GM19452 (cell line): Measurements from ENCODE around the gene DIPK1A.

ENCODE experiments used
- ATAC-seq: cut with Tn5 transposase; IDR thresholded peaks from one replicate; pipeline ENCODE4 v1.9.1; 2021; ENCODE audit not compliant: unreplicated experiment

Gene DIPK1A

DNA sequence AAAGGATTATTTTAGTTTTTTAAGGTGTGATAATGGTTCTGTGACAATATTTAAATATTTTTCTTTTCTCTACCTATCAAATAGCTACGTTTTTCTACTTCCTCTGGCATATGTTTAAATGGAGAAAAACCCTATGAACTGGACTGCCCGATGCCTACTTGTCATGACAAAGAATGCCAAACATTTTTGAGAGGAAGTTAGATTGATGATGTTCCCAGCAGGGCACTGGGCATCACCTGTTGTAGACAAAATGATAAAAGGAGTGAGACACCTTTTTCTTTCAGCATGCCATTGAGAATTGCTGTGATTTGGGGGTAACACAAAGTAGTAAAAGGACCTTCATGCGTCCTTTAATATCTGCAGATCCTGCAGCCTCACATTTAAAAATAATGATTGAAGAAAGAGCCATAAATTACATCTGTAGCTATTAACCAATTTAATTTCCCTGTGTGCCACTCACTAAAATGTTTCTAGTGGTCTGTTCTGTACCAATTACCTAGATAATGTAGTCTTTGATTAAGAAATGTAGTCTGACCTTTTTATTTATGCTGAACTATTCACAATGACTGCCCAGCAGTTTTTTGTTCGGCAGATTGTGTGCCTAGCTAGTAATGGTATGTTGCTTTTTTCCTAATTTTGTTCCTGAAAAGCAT is 81.8 kb downstream of the DIPK1A start:
- ATAC-seq = no peak

DNA sequence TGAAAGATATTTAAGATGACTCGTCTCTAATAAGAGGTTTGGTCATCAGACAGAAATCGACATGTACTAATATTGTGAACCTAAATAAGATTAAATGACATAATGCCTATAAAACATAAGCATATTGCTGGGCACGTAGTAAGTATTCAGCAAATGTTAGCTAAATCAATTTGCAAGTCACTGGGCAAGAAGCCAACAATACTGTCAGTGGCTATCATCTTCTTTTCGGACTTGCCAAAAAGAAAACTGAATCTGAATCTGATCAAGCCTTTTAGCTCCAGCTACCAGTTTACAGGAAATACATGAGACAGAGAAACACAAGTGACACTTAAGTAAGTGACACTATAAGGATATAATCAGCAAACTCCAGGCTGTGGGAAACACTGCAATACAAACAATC is 83.5 kb downstream of the DIPK1A start:
- ATAC-seq = no peak

DNA sequence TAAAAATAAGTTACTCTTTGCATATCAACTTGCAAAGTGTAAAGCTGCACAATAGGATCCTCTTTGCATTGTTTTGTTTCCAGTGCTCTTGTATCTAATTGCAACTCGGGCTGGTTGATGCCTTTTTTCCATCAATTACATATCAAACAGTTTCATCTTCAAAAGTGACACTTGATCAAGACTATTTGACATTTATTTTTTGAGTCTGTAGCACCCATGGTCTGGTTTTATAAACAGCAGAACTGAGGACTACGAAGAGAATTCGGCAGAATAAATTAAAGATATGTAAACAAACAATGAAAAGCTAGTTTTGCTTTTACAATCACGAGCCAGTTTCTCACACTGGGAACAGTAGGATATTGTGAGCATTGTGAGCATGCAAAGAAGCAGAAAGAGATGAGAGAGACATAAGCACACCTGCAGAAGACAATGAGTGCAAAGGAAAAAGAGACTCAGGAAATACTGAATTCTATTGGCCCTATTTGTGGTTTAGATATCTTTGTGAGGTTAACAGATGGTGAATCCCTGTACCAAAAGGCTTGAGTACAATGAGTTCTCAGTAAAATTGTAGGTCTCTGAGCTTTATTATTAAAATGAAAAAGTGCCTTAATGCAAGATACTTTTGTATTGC is 84.1 kb downstream of the DIPK1A start:
- no peak for ATAC-seq

DNA sequence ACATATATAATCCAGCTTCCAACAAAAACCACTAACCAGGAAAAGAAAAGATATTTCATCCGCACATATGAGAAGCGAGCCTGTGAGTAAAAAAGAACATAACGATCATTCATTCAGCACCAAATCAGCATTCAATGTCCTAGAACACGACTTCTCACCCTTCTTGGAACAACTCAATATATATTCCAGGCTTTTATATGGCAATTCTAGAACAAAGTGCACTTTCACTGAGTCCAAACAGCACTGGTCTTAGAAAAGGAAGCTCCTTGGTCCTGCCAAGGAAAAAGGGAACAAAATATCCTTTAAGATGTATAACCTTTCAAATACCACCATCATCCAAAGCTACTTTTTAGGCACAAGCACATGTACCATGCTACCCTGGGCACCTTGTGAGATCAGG is 84.9 kb downstream of the DIPK1A start:
- ATAC-seq = no peak

DNA sequence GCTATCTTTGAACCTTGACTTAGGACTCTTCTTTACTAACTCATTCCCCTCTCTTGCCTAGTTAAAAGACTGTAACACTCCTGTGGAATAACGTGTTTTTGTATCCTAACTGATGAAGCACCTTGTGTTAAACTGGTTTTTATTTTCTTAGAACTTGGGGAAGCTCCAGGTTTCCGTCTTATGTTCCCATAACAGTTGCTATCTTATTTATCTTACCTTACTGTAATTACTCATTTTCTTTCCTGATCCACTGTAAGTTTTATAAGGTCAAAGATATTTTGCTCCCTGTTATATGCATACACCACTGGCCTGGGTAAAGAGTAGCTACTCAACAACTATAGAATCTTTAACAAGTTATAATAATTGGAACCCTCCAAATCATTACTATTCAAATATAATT is 86.3 kb downstream of the DIPK1A start:
- ATAC-seq = no peak

DNA sequence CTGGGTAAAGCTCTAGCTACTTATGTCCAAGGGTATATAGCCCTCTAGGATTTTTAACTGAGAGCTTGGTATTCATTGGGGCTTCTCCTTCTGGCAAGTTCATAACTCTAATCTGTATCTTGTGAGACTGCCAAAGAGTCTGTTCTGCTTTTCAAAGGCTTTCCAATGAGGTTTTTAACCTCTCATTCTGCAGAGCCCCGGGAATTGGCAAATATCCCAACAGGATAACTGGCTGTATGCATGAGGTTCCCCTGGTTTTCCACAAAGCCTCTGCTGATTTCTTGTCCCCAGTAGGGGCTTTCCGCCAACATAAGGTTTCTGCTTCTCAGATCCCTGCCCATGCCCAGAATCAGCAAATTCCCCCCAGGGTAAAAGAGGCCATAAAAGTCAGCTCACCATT is 88.5 kb downstream of the DIPK1A start:
- ATAC-seq = no peak

DNA sequence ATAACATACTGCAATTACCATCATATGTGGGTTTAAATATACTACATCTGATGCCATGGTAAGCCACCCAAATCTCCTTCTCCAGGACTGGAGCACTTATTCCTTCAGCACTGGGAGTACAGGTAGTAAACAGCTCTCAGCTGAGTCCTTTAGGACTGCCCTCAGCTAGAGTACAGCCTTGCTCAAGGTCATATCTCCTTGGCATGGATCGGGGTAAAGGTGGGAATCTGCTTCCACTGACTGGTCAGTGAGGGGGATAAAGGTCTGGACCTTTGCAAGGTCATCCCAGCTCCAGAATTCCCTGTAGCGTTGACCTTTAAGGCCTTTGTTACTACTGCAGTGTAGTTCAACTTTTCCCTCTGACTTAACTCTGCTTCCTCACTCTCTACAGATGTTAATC is 90.7 kb downstream of the DIPK1A start:
- ATAC-seq = no peak

DNA sequence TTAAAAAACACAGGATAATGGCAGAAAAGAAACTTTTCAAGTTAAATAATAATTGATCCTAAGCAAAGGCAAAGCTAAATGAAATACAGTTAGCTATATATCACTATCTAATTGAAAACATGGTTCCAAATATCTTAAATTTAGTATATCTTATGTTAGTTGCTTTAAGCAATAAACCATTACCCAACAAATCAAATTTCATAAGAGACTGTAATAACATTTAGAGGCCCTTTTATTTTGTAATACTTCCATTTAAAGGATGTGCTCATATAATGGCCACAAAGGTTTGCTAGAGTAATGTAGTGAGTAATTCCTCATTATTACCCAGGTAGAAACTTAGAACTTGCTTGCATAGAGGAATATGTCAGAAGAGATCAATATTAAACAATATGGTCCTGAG is 97.1 kb downstream of the DIPK1A start:
- ATAC-seq = no peak

DNA sequence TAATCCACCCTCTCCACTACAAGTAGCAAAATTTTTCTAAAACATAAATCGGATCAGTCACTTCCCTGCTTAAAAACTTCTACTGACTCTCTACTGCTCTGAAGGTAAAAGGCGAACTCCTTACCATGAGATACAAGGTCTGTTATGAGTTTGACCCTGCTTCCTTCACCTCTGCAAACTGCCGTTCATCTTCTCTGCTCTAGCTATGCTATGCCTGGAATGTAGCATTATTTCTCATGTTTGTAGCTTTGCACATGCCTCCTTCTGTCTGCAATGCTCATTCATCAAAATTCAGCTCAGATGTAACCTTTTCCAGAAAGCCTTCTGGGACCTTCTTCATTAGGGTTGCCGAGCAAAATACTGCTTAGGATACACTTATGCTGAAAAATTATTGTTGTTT is 98.7 kb downstream of the DIPK1A start:
- no peak for ATAC-seq

DNA sequence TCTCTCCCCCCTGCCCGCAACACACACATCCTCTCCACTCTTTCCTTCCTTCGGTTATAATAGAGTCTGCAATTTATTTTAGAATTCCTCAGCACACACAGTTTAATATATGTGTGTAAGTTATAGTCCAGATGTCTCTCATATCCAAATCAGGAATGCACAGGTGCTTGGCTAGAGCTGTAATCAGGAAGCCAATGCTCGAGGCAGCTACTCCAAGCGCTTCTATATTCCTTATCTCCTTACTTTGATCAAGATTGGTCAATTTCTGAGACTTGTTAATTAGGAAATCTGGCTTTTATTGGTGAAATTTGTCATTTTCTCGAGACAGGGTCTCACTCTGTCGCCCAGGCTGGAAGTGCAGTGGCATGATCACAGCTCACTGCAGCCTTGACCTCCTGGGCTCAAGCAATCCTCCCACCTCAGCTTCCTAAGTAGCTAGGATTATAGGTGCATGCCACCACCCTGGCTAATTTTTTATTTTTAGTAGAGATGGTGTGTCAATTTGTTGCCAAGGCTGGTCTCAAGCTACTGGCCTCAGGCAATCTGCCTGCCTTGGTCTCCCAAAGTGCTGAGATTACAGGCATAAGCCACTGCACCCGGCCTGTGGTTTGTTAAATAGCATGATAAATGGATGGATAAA is 101.7 kb downstream of the DIPK1A start:
- no peak for ATAC-seq

DNA sequence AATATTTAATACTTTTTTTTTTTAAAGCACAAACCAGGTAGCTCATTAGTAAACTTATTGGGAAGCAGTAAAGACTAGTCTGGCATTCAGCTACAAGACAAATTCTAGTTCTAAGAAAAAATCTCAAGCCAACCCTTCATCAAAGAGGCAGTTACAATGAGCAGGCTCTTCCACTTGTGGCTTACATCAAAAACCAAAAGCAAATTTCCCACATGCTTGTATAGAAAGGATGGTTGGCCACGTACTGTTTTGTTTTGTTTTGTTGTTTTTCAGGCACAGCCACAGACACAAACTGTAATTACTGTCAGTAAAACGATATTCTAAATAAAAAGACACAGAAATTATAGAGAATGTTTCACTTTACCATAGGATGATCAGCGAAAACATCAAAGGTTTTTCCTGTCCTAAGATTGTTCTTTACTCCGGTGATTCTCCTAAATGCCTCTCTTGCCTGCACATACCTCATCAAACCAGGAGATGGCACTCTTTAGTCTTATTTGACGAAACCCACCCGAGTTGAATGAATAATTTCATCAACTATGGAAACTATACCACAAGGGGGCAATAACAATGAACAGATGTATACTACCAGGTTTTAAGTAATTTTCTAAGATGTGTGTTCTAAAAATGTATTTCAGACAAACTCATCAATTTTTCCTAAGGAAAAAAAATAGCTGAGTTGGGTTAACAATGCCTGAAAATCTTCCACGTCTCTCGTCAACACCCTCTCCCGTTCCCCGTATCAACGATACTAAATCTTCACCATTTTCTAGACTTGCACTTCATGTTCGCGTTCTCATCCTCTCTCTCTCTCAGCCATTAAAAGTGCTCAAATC is 102.5 kb downstream of the DIPK1A start:
- peak; percentile 78 for ATAC-seq

DNA sequence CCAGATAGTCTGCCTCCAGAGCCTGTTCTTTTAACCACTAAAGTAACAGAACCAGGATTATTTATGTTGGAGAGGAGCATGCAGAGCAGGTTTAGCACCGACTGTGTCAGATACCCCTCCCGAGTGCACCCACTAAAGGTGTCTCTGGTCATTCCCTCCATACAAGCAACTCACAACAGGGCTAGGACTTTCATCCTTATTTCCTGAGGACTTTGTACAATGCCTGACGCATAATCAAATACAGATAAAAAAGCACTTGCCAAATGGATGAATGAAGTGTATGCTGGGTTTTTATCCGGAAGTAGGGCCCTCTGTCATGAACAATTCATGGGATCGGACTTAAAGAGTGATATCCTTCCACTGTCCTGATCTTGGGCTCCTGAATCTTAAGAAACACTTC is 103.4 kb downstream of the DIPK1A start:
- no peak for ATAC-seq

DNA sequence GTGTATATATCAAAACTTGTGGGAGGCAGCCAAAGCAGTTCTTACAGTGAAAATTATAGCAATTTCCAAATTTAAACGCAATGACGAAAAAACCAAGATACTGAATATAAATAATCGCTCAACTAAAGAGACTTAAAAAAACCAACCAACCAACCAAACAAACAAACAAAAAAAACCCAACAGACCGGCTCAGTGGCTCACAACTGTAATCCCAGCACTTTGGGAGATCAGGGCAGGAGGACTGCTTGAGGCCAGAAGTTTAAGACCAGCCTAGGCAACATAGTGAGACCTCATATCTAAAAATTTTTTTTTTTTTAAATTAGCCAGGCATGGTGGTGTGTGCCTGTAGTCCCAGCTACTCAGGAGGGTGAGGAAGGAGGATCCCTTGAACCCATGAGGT is 106.0 kb downstream of the DIPK1A start:
- no peak for ATAC-seq

DNA sequence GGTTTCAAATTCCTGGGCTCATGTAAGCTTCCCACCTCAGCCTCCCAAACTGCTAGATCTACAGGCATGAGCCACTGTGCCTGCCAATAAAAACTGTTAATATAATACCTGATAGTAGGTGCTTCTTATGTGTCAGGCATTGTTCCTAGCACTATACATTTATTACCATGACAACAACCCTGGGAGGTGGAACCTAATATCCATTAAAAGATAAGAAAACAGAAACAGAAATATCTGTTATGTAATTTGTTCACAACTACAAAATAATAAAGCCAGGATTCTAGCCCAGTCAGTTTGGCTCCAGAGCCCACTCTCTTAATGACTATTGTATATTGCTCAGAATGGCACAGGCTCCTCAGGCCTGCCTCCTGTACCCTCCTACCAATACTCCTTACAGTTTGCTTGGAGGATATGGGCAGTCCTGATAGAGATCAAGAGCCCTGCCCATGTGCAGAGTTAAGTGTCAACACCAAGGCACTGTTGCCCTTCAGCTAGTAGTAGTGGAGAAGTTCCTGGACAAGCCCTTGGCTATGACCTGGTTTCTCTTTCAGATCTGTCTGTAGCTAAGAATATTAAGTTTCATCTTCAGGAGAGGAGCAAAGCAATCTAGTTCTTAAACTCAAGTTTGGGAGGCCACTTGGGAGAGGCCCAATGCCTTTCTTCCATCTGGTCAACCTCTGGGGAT is 107.0 kb downstream of the DIPK1A start:
- no peak for ATAC-seq

DNA sequence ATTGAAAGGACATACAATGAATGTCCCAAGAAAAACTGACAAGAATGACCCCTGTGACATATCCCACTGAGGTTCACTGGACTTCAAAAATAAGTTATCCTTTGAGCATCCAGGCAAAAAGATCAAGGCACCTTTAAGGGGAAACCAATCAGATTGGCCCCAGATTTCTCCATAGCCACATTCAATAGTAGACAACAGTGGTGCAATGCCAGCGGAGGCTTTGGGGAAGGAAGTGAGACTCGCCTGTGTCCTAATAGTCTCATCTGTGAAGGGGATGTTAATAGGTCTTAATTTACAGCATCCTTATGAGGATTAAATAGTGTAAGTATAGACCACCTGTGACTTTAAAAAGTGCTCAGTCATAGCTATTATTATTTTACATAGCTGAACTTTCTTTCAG is 108.0 kb downstream of the DIPK1A start:
- no peak for ATAC-seq

DNA sequence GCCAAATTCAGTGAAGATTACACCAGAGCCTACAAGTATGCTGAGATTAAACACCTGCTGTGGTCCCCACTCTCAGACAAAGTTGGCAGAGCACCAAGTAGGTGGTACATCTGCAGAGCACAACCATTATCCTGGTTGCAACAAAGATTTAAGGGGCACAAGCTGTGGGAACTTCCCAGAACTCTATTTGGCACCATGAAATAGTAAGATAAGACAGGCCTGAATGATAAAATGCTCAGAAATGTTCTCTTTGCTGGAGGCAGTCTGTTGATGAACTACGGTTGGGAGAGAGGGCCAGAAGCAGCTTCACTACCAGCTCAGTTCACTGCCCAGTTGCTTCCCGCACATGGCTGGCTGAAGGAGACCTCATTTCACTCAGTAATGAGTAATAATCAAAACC is 109.5 kb downstream of the DIPK1A start:
- no peak for ATAC-seq

DNA sequence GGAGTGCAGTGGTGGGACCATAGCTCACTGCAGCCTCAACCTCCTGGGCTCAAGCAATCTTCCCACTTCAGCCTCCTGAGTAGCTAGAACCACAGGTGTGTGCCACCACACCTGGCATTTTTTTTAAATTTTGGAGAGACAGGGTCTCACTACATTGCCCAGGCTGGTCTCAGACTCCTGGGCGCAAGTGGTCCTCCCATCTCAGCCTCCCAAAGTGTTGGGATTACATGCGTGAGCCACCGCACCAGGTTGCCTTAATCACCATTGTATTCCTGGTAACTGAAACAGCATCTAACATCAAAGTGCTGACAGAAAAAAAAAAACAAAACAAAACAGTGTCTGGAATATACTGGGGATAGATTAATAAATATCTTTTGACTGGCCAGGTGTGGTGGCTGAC is 111.2 kb downstream of the DIPK1A start:
- no peak for ATAC-seq

DNA sequence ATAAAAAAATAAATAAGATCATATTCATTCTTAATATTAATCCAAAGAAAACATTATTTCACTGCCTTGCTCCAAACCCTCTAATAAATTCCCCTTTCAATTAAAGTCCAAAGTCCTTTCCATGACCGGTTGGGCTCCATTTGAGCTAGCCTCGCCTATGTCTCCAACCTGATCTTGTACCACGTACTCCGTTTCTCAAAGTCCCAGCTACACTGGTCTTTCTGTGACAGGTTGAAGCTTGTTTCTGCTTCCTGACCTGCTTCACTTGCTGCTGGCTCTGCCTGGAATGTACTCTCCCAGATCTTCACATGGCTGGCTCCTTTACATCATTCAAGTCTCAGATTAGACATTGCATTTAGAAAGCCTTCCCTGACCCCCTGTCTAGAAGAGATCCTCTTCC is 113.1 kb downstream of the DIPK1A start:
- ATAC-seq = no peak

DNA sequence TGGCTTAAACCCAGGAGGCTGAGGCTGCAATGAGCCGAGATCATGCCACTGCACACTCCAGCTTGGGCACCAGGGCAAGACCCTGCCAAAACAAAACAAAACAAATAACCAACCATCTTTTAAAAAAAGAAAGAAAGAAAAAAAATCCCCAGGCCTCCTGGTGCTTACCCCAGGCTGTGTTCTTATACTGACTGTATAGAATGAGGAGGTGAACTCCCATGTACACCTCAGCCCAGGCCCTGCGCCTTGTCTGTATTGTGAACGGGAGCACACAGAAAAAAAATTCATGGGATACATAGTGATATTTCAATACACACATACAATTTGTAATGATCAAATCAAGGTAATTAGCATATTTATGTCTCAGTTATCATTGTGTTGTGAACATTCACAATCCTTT is 115.4 kb downstream of the DIPK1A start:
- ATAC-seq = no peak

DNA sequence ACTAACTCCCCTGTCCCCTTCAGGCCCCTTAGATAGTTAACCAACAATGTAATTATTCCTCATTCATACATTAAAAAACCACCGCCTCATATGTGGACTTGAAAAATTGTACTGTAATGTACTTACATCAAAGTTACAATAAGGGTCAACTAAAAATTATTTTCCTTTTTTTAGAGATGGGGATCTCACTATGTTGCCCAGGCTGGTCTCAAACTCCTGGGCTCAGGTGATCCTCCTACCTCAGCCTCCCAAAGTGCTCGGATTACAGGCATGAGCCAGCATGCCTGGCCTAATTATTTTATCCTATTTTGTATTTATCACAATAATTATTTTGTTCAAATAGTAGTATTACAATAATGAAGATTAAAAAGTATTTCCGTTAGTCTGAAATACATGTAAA is 116.8 kb downstream of the DIPK1A start:
- no peak for ATAC-seq
